ENCODE data around the gene IL1RAP.
"Not testable (repeated sequence)": the region's sequence is repeated elsewhere in the genome, so short reads cannot be mapped to it uniquely, and the experiment has no call there.

- TF ChIP-seq, protein P1, sequence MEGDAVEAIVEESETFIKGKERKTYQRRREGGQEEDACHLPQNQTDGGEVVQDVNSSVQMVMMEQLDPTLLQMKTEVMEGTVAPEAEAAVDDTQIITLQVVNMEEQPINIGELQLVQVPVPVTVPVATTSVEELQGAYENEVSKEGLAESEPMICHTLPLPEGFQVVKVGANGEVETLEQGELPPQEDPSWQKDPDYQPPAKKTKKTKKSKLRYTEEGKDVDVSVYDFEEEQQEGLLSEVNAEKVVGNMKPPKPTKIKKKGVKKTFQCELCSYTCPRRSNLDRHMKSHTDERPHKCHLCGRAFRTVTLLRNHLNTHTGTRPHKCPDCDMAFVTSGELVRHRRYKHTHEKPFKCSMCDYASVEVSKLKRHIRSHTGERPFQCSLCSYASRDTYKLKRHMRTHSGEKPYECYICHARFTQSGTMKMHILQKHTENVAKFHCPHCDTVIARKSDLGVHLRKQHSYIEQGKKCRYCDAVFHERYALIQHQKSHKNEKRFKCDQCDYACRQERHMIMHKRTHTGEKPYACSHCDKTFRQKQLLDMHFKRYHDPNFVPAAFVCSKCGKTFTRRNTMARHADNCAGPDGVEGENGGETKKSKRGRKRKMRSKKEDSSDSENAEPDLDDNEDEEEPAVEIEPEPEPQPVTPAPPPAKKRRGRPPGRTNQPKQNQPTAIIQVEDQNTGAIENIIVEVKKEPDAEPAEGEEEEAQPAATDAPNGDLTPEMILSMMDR (IDR thresholded peaks at IDR 0.05), result not testable (repeated sequence)
- TF ChIP-seq ZFX (IDR thresholded peaks at IDR 0.05; ENCODE audit: borderline replicate concordance), result not testable (repeated sequence)
Observed at GRCh38 chr3:190473261-190473660, 40.6 kb upstream of the IL1RAP start.
